GM23248 (cell line): Measurements from ENCODE around the gene TRAF7. TPM values are rescaled to one million over a fixed set of nuclear protein-coding genes. Genes with fewer than 3 reads are reported as not detected.

Experiments used
- DNase-seq: peaks from one replicate; pipeline ENCODE4 v3.0.0-alpha.2; 2015
- H2AFZ ChIP-seq: fragments of 200-600 bp; sonication (generic); 2 replicates; pipeline ENCODE4 v1.6.1; 2016; ENCODE audit warnings: antibody characterized with exemption
- H3F3A ChIP-seq: fragments of 200-600 bp; sonication (generic); 2 replicates; pipeline ENCODE4 v1.6.1; 2016; ENCODE audit warnings: mild to moderate bottlenecking, antibody characterized with exemption, mixed run types; ENCODE audit not compliant: insufficient read depth
- H3K27ac ChIP-seq: fragments of 200-600 bp; sonication (generic); 2 replicates; pipeline ENCODE4 v1.5.1; 2016; ENCODE audit warnings: mild to moderate bottlenecking
- H3K27me3 ChIP-seq: fragments of 200-600 bp; sonication (generic); replicated peaks from 2 replicates; pipeline ENCODE4 v1.6.1; 2016; ENCODE audit warnings: mild to moderate bottlenecking; ENCODE audit not compliant: insufficient read depth
- H3K36me3 ChIP-seq: fragments of 200-600 bp; sonication (generic); 2 replicates; pipeline ENCODE4 v1.6.1; 2016; ENCODE audit warnings: low read depth, mild to moderate bottlenecking
- H3K4me1 ChIP-seq: fragments of 200-600 bp; sonication (generic); 2 replicates; pipeline ENCODE4 v1.6.1; 2016; ENCODE audit warnings: mild to moderate bottlenecking; ENCODE audit not compliant: insufficient read depth
- H3K4me2 ChIP-seq: fragments of 200-600 bp; sonication (generic); one replicate; pipeline ENCODE4 v1.6.1; 2016; ENCODE audit warnings: mild to moderate bottlenecking; ENCODE audit not compliant: unreplicated experiment
- H3K4me3 ChIP-seq: fragments of 200-600 bp; sonication (generic); 2 replicates; pipeline ENCODE4 v1.5.1; 2016; ENCODE audit warnings: mild to moderate bottlenecking
- H3K79me2 ChIP-seq: fragments of 200-600 bp; sonication (generic); 2 replicates; pipeline ENCODE4 v1.6.1; 2016; ENCODE audit warnings: mild to moderate bottlenecking; ENCODE audit not compliant: insufficient read depth
- H3K9ac ChIP-seq: fragments of 200-600 bp; sonication (generic); 2 replicates; pipeline ENCODE4 v1.6.1; 2016; ENCODE audit warnings: mild to moderate bottlenecking
- H3K9me2 ChIP-seq: fragments of 200-600 bp; sonication (generic); 2 replicates; pipeline ENCODE4 v1.6.1; 2016; ENCODE audit warnings: mixed run types, mild to moderate bottlenecking, moderate library complexity; ENCODE audit not compliant: insufficient read depth
- H3K9me3 ChIP-seq: fragments of 200-600 bp; sonication (generic); one replicate; pipeline ENCODE4 v1.6.1; 2017; ENCODE audit warnings: low read depth
- H4K20me1 ChIP-seq: fragments of 200-600 bp; sonication (generic); 2 replicates; pipeline ENCODE4 v1.6.0; 2016; ENCODE audit not compliant: insufficient read depth
- EZH2 ChIP-seq: fragments of 200-600 bp; sonication (generic); IDR thresholded peaks from 2 replicates; pipeline ENCODE4 v1.6.1; 2018; ENCODE audit warnings: antibody characterized with exemption, mild to moderate bottlenecking; ENCODE audit not compliant: insufficient read depth, poor library complexity, severe bottlenecking
- EZH2phosphoT487 ChIP-seq: fragments of 200-600 bp; sonication (generic); IDR thresholded peaks from 2 replicates; pipeline ENCODE4 v1.6.1; 2018; ENCODE audit warnings: antibody characterized with exemption, moderate library complexity, mild to moderate bottlenecking, low read depth; ENCODE audit not compliant: insufficient read depth
- WGBS, 2 experiments: methylation state at CpG; one replicate each; pipeline ENCODE4 v1.1.6; 2015 to 2017; ENCODE audit warnings: low lambda C conversion rate in 2 of 2, low coverage in 1 of 2; ENCODE audit errors: missing lambda C conversion rate in 2 of 2; 5-methylcytosine and 5-hydroxymethylcytosine counted together
- in situ Hi-C: fragments of 300-500 bp; cut with MboI; formaldehyde crosslinking; loops from 2 replicates; pipeline ENCODE4 v1.15.0; 2020
- polyA plus RNA-seq: library from polyadenylated mRNA; unstranded; fragments of >200 nt; fragmentation: Nextera tagmentation; extraction: Ambion mirVana; gene quantifications from 2 replicates; pipeline ENCODE4 v1.2.1, GENCODE V29; 2016
- total RNA-seq: library from RNA; depleted of rRNA; stranded (reverse); fragments of >200 nt; shearing (Covaris generic); gene quantifications from 2 replicates; pipeline ENCODE4 v1.2.3, GENCODE V29; 2014

TRAF7 gene
- total and polyA plus RNA-seq, 2 experiments from 2014 or later, result 29.3 to 72.7 TPM

DNA sequence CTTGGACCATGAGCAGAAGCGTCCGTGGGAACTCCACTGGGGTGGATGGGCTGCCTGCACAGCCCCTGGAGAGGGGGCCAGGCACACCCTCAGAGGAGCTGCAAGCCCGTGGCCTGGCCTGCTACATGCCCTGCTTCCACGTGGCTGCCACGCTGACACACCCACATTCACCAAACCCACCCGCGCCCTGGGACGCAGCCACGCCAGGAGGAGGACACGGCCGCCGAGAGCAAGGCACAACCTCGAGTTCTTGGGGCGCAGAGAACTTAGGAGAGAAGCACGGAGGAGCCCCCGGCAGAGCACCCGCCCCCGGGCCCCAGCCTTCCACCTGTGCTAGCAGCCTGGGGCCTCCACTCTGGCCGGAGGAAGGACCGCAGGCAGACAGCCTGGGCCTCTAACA lies 22.0 kb downstream of the TRAF7 start:
- Histone ChIP-seq H3K36me3 (no peaks in the 10 kb centered on the region; the same call in 1 of the 2 replicates), H3K9me3 (no peaks in the 10 kb centered on the region), H3K4me3 (no peak overlapping the region), H2AFZ (no peak overlapping the region), H3K79me2 (no peaks in the 10 kb centered on the region), H3K27ac (no peak overlapping the region), H3K4me1 (no peaks in the 10 kb centered on the region), H3K4me2 (no peak overlapping the region), H3K27me3 (no peaks in the 10 kb centered on the region), H3K9ac (no peak overlapping the region), H4K20me1 (no peaks in the 10 kb centered on the region), H3F3A (no peaks in the 10 kb centered on the region), H3K9me2 (no peaks in the 10 kb centered on the region)
- WGBS, 2 experiments, result 87 to 95% methylated on average over 9 to 18 of the region's 20 CpGs
- no peak for TF ChIP-seq EZH2phosphoT487
- TF ChIP-seq EZH2, result no peak
- DNase-seq, result no peak
- in situ Hi-C loops, result no loop called here

DNA sequence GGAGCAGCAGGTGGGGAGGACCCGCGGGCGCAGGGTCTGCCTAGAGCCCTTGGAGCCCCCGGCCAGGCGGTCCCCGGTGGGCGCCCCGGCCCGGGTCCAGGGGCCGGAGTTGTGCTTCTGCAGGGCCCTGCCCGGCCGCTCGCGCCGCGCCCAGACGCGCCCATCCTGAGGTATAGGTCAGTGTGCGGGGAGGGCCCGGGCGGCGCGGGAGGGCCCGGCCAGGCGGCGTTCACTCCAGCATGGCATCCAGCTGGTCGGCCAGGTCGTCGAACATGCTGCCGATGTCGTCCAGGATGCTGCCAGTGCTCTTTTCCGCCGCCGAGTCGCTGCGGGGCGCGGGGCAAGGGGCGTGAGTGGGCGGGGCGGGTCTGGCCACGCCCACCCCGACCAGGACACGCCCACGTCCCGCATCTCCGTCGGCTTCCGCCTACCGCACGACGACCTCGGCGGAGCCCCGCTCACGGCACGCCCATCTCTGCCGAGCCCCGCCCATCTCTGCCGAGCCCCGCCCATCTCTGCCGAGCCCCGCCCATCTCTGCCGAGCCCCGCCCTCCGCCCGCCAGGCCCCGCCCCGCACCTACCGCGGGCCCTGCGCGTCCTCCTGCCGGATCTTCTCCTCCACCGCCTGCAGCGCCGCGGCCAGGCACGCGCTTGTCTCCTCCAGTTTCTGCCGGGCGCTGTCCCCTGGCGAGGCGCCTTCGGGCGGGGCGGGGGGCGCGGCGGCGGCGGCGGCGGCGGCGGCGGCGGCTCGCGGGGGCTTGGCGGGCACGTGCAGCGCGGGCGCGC lies 22.9 kb downstream of the TRAF7 start:
- TF ChIP-seq EZH2, result no peak
- TF ChIP-seq EZH2phosphoT487, result no peak
- Histone ChIP-seq H3K79me2 (no peaks in the 10 kb centered on the region), H3K36me3 (no peaks in the 10 kb centered on the region; the same call in 1 of the 2 replicates)

DNA sequence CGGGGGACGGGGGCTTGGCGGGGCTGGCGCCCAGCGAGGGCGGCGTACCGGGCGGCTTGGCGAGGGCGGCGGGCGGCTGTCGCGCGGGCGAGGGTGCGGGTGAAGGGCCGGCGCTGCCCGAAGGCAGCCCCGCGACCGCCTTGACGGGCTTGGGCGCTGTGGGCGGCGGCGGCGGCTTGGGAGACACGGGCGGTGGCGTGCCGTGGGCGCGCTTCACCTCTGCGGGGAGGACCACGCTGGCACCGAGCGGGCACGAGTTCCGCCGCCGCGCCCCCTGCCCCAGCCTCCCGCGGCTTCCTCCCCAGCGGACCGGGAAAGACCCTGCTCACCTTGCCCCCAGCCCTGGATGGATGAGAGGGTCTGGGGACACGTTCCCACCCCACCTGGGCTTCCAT lies 23.5 kb downstream of the TRAF7 start:
- no peaks in the 10 kb centered on the region for H3K27me3 ChIP-seq
- H3K9ac ChIP-seq, result no peak overlapping the region
- no peak overlapping the region for H2AFZ ChIP-seq
- no peak for TF ChIP-seq EZH2
- no peak for TF ChIP-seq EZH2phosphoT487
- no peaks in the 10 kb centered on the region for H3K4me1 ChIP-seq
- no peak for DNase-seq
- in situ Hi-C loops, result no loop called here
- no peak overlapping the region for H3K4me2 ChIP-seq
- H4K20me1 ChIP-seq, result no peaks in the 10 kb centered on the region
- 36 to 59% methylated on average over 9 to 32 of the region's 50 CpGs for WGBS, 2 experiments
- no peaks in the 10 kb centered on the region for H3K9me2 ChIP-seq
- no peak overlapping the region for H3K4me3 ChIP-seq
- H3K9me3 ChIP-seq, result no peaks in the 10 kb centered on the region
- H3F3A ChIP-seq, result no peaks in the 10 kb centered on the region
- no peak overlapping the region for H3K27ac ChIP-seq
- H3K36me3 ChIP-seq, result no peaks in the 10 kb centered on the region; the same call in 1 of the 2 replicates
- no peaks in the 10 kb centered on the region for H3K79me2 ChIP-seq

More for the DNA sequence above, 22.9 kb downstream of the TRAF7 start:
- H2AFZ ChIP-seq, result no peak overlapping the region
- DNase-seq, result peak; percentile 55
- H3K9me2 ChIP-seq, result no peaks in the 10 kb centered on the region
- no peaks in the 10 kb centered on the region for H3F3A ChIP-seq
- no peaks in the 10 kb centered on the region for H3K4me1 ChIP-seq
- in situ Hi-C loops, result no loop called here
- H3K4me3 ChIP-seq, result no peak overlapping the region
- no peak overlapping the region for H3K9ac ChIP-seq
- 37 to 43% methylated on average over 35 to 106 of the region's 106 CpGs for WGBS, 2 experiments
- no peak overlapping the region for H3K4me2 ChIP-seq
- no peaks in the 10 kb centered on the region for H4K20me1 ChIP-seq
- H3K27ac ChIP-seq, result no peak overlapping the region
- no peaks in the 10 kb centered on the region for H3K9me3 ChIP-seq
- no peaks in the 10 kb centered on the region for H3K27me3 ChIP-seq

DNA sequence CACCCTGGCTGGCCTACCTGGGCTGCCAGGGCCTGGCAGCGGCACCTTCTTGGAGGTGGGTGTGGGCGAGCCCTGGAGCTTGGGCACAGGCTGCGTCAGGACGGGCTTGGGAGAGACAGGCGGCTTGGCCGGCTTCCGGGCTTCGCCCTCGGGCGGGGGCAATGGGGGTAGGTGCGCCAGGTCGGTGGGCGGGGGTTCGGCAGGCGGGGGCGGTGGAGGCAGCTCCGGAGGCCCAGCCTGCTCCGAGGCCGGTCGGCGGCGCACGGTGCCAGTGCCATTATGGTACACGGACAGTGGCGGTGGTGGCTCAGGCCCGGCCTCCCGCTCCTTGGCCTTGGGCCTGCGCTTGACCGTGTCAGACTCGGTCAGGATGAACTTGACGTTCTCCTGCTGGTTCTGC lies 24.0 kb downstream of the TRAF7 start:
- Histone ChIP-seq H4K20me1 (no peaks in the 10 kb centered on the region), H3K4me1 (no peaks in the 10 kb centered on the region), H2AFZ (no peak overlapping the region), H3K79me2 (no peaks in the 10 kb centered on the region), H3K4me3 (no peak overlapping the region), H3K4me2 (no peak overlapping the region), H3K9me3 (no peaks in the 10 kb centered on the region), H3K36me3 (no peaks in the 10 kb centered on the region; the same call in 1 of the 2 replicates), H3K9me2 (no peaks in the 10 kb centered on the region), H3K27ac (no peak overlapping the region), H3F3A (no peaks in the 10 kb centered on the region), H3K9ac (no peak overlapping the region), H3K27me3 (no peaks in the 10 kb centered on the region)
- DNase-seq, result no peak
- 91 to 92% methylated on average over 26 to 28 of the region's 31 CpGs for WGBS, 2 experiments
- no peak for TF ChIP-seq EZH2
- no peak for TF ChIP-seq EZH2phosphoT487
- in situ Hi-C loops, result no loop called here
